GM21526 (cell line): ENCODE measurements around the gene C2CD4B.

ENCODE experiments used
- ATAC-seq: cut with Tn5 transposase; IDR thresholded peaks from one replicate; pipeline ENCODE4 v1.9.1; 2021; ENCODE audit warnings: moderate library complexity; ENCODE audit not compliant: unreplicated experiment, low FRiP score

C2CD4B gene

GRCh38 chr15:62165104-62165792 lies at the start of gene C2CD4B:
TSS of gene C2CD4B (minus strand) at chr15:62165285. CDS start at chr15:62164984, 301 bp downstream.
- no peak for ATAC-seq

GRCh38 chr15:62212741-62213140 lies 47.7 kb upstream of the C2CD4B start:
- ATAC-seq: no peak

GRCh38 chr15:62211348-62211747 lies 46.3 kb upstream of the C2CD4B start:
- no peak for ATAC-seq

- no peak for ATAC-seq
These were observed 44.7 kb upstream of the C2CD4B start for GRCh38 chr15:62209821-62210220.

GRCh38 chr15:62209322-62209721 lies 44.2 kb upstream of the C2CD4B start:
- no peak for ATAC-seq

GRCh38 chr15:62208884-62209283 lies 43.8 kb upstream of the C2CD4B start:
- no peak for ATAC-seq

- ATAC-seq: no peak
These were observed 43.3 kb upstream of the C2CD4B start for GRCh38 chr15:62208367-62208766.

- no peak for ATAC-seq
These were observed 25.6 kb upstream of the C2CD4B start for GRCh38 chr15:62190675-62191074.

GRCh38 chr15:62190274-62190673 lies 25.2 kb upstream of the C2CD4B start:
- no peak for ATAC-seq

- ATAC-seq: no peak
These were observed 23.7 kb upstream of the C2CD4B start for GRCh38 chr15:62188744-62189143.

- no peak for ATAC-seq
These were observed 22.8 kb upstream of the C2CD4B start for GRCh38 chr15:62187910-62188309.

- no peak for ATAC-seq
These were observed 22.3 kb upstream of the C2CD4B start for GRCh38 chr15:62187425-62187824.

- ATAC-seq: no peak
These were observed 21.5 kb upstream of the C2CD4B start for GRCh38 chr15:62186578-62186977.

- ATAC-seq: no peak
These were observed 18.0 kb upstream of the C2CD4B start for GRCh38 chr15:62183130-62183529.

GRCh38 chr15:62173215-62173614 lies 8.1 kb upstream of the C2CD4B start:
- ATAC-seq: no peak

- no peak for ATAC-seq
These were observed 6.8 kb upstream of the C2CD4B start for GRCh38 chr15:62171882-62172281.

- no peak for ATAC-seq
These were observed 799 bp upstream of the C2CD4B start for GRCh38 chr15:62165793-62166375.

- no peak for ATAC-seq
These were observed 535 bp downstream of the C2CD4B start for GRCh38 chr15:62164396-62165103.

- ATAC-seq: no peak
These were observed 1.1 kb downstream of the C2CD4B start for GRCh38 chr15:62164014-62164395.

GRCh38 chr15:62163397-62164013 lies 1.6 kb downstream of the C2CD4B start:
- no peak for ATAC-seq

- no peak for ATAC-seq
These were observed 11.9 kb downstream of the C2CD4B start for GRCh38 chr15:62153228-62153627.
